Dendritic cell treated with granulocyte-macrophage colony-stimulating factor and Interleukin-4, amounts not matched to agents 40 ng/mL and 50 ng/mL, for 4 days (primary cell): Measurements from ENCODE around the gene P2RY13.

Experiments used
- H3K27ac Mint-ChIP-seq: one replicate; pipeline ENCODE4 v1.8.0; 2022; ENCODE audit warnings: mild to moderate bottlenecking, mixed read lengths
- H3K27me3 Mint-ChIP-seq: one replicate; pipeline ENCODE4 v1.8.0; 2022; ENCODE audit warnings: mild to moderate bottlenecking, mixed read lengths
- H3K36me3 Mint-ChIP-seq: one replicate; pipeline ENCODE4 v1.8.0; 2022; ENCODE audit warnings: low read depth, mixed read lengths
- H3K4me1 Mint-ChIP-seq: one replicate; pipeline ENCODE4 v1.8.0; 2022; ENCODE audit warnings: low read depth, mixed read lengths
- H3K4me3 Mint-ChIP-seq: one replicate; pipeline ENCODE4 v1.8.0; 2022; ENCODE audit warnings: mild to moderate bottlenecking, moderate library complexity, mixed read lengths
- H3K9me3 Mint-ChIP-seq: one replicate; pipeline ENCODE4 v1.8.0; 2022; ENCODE audit warnings: mixed read lengths
- intact Hi-C: fragments of 100-400 bp; cut with micrococcal nuclease; formaldehyde crosslinking; loops from one replicate; pipeline ENCODE4 v1.15.0; 2022

Gene P2RY13

DNA sequence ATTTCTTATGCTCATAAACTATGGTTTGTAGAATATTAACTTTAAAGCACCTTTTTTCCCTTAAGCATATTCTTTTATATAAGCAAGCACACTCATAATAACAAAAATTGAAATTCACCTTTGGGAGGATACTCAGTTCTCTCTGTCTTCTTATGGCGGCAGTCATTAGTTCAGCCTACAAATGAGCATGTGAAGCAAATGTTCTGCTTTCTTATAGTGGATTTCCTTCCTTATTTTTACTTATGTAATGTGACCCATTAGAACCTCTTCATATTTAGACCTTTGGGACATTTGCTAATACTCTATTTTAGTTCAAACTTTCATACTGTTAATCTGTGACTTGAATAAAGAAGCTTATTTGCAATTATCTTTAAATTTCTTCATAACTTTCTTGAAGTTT lies at the start of gene P2RY13:
Gene P2RY13, minus strand, starts transcription at position 187 of the 400 bp plus-strand sequence. Its CDS starts 21 bp downstream, at position 166.
- Mint-ChIP-seq H3K4me1 (peaks cover 66% of the 10 kb centered on the region), H3K27me3 (no peaks in the 10 kb centered on the region), H3K27ac (peak within 1 kb of the TSS; percentile 80), H3K4me3 (peak within 1 kb of the TSS; percentile 80), H3K9me3 (no peaks in the 10 kb centered on the region), H3K36me3 (peaks cover 6% of the 10 kb centered on the region)
- intact Hi-C loops = loop anchor here (2.0 to 5.0 kb wide), 2 partner anchors 21 to 33 kb away; no protein-coding TSS in a partner anchor

DNA sequence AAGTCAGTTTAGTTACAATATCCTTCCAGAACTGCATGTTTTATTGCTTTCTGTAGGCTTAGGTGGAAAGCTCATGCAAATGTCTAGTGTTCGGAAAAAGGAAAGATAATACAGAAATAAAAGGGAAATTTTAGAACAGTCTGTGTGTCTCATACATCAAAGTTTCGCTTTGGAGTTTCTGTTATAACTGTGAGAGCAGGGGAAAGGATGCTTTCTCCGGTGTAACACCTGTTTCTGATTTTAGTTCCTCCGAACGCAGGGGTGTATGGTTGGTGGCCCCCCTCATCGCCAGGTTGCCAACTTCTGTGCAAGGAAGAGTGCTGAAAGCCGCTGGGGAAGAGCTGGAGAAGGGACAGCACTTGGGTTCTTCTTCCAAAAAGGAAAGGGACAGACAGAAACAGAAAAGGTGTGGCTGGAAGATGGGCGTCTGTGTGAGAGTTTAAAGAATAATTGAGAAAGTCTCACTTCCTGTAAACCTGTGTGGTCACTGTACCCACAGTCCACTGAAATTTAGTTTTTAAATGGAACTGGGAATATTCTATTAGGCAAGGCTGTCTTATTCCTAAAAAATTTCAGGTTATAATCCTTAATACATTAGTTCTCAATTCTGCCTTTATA lies 48.5 kb upstream of the P2RY13 start:
- intact Hi-C loops = no loop called here
- peaks cover 6% of the 10 kb centered on the region for H3K36me3 Mint-ChIP-seq
- H3K27ac Mint-ChIP-seq = no peak overlapping the region
- no peaks in the 10 kb centered on the region for H3K9me3 Mint-ChIP-seq
- no peak overlapping the region for H3K4me3 Mint-ChIP-seq
- no peaks in the 10 kb centered on the region for H3K27me3 Mint-ChIP-seq
- peaks cover 21% of the 10 kb centered on the region for H3K4me1 Mint-ChIP-seq

DNA sequence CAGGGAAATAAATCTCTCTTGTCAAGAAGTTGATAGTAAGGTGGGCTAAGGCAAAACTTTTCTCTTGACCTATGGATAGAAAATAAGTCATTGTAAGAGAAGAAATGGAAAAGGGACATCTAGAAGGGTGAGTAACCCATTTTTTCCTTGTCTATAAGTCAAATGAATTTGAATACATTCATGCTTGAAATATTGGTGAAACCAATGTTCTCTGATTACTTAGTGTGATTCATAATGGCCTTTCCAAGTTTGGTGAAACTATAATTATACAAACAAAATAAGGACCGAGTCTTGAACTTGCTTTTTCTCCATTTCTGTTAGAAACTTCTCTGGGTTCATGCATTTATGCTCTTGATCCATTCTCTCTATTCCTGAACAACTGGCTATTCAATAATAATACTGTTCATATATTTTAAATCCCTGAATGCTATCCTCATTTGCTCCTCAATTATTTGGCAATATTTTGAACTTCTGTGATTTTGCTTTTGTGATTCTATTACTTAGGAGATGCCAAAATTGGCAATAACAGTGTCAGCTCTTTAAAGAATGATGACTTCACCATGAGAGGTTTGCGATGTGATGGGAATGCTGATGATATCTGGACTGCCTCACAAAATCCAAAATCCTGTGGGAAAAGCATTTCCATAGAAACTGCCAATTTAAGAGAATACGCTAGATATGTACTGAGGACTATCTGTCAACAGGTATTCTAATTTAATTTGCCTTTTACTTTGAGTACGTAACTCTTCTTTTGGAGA lies 42.9 kb upstream of the P2RY13 start:
- Mint-ChIP-seq H3K27ac (no peak overlapping the region), H3K4me3 (no peak overlapping the region), H3K4me1 (no peaks in the 10 kb centered on the region), H3K9me3 (no peaks in the 10 kb centered on the region), H3K36me3 (no peaks in the 10 kb centered on the region), H3K27me3 (no peaks in the 10 kb centered on the region)
- intact Hi-C loops = no loop called here

DNA sequence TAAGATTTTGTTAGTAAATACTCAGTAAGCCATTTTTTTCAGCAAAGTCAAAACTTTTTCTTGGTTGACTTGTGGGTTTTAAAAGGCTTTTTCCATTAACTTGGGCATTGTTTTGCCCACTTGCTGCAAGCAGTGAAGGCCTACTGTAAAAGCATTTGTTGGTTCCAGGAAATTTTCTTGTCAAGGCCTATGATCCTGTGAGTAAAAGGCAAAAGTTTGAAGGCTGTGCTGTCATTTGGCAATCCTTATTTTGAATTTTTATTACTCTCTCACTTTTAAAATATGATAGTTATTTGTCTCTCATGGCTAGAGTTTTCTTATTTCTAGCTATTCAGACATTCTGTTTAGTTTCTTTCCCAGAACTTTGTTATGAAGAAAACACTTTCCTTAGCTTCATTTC lies 42.2 kb upstream of the P2RY13 start:
- H3K27ac Mint-ChIP-seq = no peak overlapping the region

DNA sequence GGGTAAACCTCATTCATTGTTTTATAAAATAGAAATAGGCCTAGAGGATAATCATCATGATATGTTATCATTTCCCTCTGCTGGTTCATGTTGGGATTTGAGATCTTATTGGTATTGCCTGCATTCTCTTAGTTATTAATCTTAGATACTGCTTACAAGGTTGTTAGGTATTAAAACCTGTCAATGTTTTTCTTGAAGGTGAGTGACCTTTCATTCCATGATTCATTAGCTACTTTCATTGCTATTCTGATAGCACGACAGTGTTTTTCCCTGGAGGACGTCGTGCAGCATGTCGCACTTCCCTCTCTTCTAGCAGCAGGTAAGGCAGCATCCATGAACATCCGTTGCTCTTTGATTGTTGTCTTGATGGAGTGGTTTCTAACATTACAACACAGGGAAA lies 38.1 kb upstream of the P2RY13 start:
- Mint-ChIP-seq H3K9me3 (no peaks in the 10 kb centered on the region), H3K4me1 (peaks cover 14% of the 10 kb centered on the region), H3K4me3 (no peak overlapping the region), H3K36me3 (no peaks in the 10 kb centered on the region), H3K27me3 (no peaks in the 10 kb centered on the region), H3K27ac (no peak overlapping the region)
- intact Hi-C loops = no loop called here

More for the DNA sequence above, 42.2 kb upstream of the P2RY13 start:
- Mint-ChIP-seq H3K4me3 (no peak overlapping the region), H3K36me3 (no peaks in the 10 kb centered on the region), H3K4me1 (no peaks in the 10 kb centered on the region), H3K9me3 (no peaks in the 10 kb centered on the region), H3K27me3 (no peaks in the 10 kb centered on the region)
- intact Hi-C loops = no loop called here

DNA sequence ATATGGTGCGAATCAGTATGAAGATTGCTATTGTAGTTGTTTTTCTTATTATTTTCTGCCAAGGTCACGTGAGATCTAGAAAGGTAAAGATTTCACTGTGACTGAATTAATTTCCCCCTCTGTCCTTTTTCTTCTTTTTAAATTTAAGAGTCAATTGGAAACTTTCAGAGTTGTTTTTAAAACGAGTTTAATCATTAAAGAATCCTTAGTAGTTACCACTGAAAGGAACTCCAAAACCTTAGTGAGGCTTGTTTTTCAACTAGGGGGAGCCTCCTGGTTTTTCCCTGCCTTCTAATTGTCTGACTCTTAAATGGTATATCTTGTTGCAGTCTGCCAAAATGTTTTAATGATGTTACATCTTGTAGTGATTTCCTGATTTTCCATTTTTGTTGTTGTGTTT lies 37.6 kb upstream of the P2RY13 start:
- intact Hi-C loops = no loop called here
- H3K27me3 Mint-ChIP-seq = no peaks in the 10 kb centered on the region
- no peak overlapping the region for H3K4me3 Mint-ChIP-seq
- H3K4me1 Mint-ChIP-seq = peaks cover 18% of the 10 kb centered on the region
- H3K27ac Mint-ChIP-seq = no peak overlapping the region
- H3K36me3 Mint-ChIP-seq = no peaks in the 10 kb centered on the region
- no peaks in the 10 kb centered on the region for H3K9me3 Mint-ChIP-seq

DNA sequence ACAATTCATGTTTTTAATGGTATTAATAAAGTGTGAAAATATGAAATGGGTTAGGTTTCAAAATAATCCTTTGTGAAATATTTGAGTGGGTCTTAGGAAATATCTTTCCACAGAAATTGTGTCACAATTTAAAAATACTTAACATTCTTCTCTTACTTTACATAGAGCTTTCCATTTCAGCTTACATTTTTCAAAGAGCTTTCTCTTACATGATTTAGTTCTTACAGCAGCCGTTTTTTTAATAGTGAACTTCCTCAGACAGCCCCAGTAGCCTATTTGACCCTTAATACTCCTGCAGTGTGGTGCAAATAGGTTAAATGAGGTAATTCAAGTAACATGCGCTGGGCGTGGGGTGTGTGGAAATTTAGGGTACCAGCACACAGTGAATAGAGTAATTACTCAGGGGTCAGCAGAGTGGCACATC lies 33.4 kb upstream of the P2RY13 start:
- no peaks in the 10 kb centered on the region for H3K27me3 Mint-ChIP-seq
- H3K27ac Mint-ChIP-seq = peak overlapping the region; percentile 5
- no peak overlapping the region for H3K4me3 Mint-ChIP-seq
- intact Hi-C loops = loop anchor here (5.0 kb wide), 1 partner anchor 35 kb away; the partner anchor contains the start of gene P2RY13
- no peaks in the 10 kb centered on the region for H3K9me3 Mint-ChIP-seq
- H3K4me1 Mint-ChIP-seq = peaks cover 23% of the 10 kb centered on the region
- H3K36me3 Mint-ChIP-seq = no peaks in the 10 kb centered on the region

DNA sequence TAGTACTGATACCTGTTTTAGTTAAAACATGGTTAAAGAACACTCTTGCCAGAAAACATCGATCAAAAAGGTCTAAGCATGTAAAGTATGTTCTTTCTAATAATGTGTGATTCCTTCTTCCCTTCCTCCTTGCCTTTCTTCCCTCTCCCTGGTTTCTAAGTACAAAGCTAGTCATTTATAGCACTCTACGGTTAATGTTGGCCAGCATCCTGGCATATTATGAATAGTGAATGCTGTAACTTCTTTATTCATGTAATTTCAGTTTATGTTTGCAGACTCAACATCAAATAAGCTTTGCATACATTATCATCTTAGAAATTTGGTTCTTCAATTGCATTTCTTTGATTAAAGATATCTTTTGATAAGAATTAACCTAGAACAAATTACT lies 28.1 kb upstream of the P2RY13 start:
- Mint-ChIP-seq H3K4me1 (peaks cover 18% of the 10 kb centered on the region), H3K4me3 (no peak overlapping the region), H3K9me3 (no peaks in the 10 kb centered on the region), H3K36me3 (no peaks in the 10 kb centered on the region), H3K27me3 (no peaks in the 10 kb centered on the region), H3K27ac (peak overlapping the region; percentile 41)
- intact Hi-C loops = no loop called here

DNA sequence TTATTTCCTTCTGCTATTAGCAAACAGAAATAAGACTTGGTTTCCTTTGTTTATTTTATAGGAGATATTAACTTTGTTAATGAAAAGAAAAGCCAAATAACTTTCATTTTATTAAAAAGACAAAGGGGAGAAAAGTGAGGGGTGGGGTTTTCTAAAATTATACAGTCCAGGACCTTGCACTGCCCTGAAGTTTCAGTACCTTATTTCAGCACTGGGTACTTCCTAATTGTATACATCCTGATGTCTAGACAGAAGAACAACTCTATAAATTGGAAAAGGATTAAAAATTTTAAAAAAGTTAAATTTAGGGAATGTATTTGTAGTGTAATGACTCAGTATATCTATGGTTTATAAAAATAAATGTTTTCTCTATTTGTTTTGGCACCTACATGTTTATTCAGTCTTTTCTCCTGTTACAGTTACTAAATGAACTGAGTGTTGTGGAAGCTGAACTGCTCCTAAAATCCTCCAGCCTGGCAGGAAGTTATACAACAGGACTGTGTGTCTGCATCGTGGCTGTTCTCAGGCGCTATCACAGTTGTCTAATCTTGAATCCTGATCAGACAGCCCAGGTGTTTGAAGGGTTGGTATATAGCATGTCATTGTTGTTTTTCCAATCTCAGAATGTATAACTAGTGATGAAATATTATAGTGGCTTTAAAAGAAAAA lies 27.6 kb upstream of the P2RY13 start:
- Mint-ChIP-seq H3K4me1 (peaks cover 18% of the 10 kb centered on the region), H3K27ac (peak overlapping the region; percentile 41), H3K27me3 (no peaks in the 10 kb centered on the region), H3K9me3 (no peaks in the 10 kb centered on the region), H3K36me3 (no peaks in the 10 kb centered on the region), H3K4me3 (no peak overlapping the region)
- intact Hi-C loops = no loop called here

DNA sequence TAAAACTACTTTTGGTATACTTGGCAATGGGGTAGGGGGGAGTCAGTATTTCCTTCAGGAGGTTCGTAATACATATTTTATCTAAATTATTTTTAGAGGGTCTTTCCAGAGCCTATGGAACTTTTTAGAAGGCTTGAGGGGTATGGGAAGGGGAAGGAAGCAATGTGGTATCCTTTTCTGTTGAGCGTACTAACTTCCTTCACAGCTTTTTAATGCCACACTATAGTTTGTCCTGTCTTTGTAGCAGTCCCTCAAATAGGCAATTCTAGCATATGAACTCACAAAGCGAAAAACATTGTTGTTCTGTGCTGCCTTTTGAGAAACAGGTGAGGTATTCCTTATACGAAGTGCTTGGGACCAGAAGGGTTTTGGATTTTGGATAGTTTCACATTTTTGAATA lies 22.3 kb upstream of the P2RY13 start:
- intact Hi-C loops = loop anchor here (2.0 kb wide), 1 partner anchor 23 kb away; the partner anchor contains the start of gene P2RY13
- Mint-ChIP-seq H3K36me3 (no peaks in the 10 kb centered on the region), H3K27ac (peak overlapping the region; percentile 83), H3K4me1 (peaks cover 43% of the 10 kb centered on the region), H3K27me3 (no peaks in the 10 kb centered on the region), H3K4me3 (peak overlapping the region; percentile 26), H3K9me3 (no peaks in the 10 kb centered on the region)

DNA sequence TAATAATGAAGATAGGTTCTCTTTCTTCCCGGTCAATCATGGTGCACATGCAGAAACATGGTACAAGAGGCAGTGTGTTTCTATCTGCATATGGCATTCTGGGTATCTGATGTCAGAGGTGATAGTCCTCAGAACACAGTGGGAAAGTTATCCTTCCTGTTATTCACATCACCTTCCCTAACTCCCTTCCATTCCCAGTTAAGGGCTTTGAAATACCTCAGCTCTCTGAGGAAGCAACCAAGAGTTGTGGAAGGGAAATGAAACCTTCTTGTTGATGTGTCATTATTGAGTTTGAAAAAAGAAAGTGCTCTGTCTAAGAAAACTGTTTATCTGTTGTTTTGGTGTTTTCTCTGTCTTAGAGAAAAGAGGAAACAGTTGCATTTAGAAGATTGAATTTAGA lies 21.9 kb upstream of the P2RY13 start:
- Mint-ChIP-seq H3K4me1 (peaks cover 47% of the 10 kb centered on the region), H3K9me3 (no peaks in the 10 kb centered on the region), H3K27me3 (no peaks in the 10 kb centered on the region), H3K4me3 (peak overlapping the region; percentile 26), H3K36me3 (no peaks in the 10 kb centered on the region), H3K27ac (peak overlapping the region; percentile 83)
- intact Hi-C loops = loop anchor here (2.0 kb wide), 1 partner anchor 22 kb away; the partner anchor contains the start of gene P2RY13

DNA sequence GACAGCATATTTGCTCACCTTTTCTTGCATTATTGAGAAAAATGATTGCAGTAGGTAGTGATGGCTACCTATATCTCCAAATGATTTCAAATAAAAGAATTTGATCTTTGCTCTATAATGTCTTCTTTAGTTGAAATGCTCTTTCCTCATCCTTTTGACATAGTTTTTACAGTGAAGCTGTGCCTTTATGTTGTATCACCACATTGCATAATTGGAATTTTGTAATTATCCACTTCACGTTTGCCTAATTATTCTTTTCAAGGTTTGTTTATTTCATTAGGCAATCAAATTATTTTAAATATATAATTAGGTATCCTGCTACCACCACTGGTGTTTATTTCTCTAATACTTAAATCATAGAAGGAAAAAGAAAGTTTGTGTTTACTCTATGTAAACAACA lies 21.3 kb upstream of the P2RY13 start:
- Mint-ChIP-seq H3K9me3 (no peaks in the 10 kb centered on the region), H3K4me1 (peaks cover 53% of the 10 kb centered on the region), H3K36me3 (no peaks in the 10 kb centered on the region), H3K27me3 (no peaks in the 10 kb centered on the region), H3K27ac (peak overlapping the region; percentile 83), H3K4me3 (no peak overlapping the region)
- intact Hi-C loops = loop anchor here (2.0 kb wide), 1 partner anchor 22 kb away; the partner anchor contains the start of gene P2RY13

DNA sequence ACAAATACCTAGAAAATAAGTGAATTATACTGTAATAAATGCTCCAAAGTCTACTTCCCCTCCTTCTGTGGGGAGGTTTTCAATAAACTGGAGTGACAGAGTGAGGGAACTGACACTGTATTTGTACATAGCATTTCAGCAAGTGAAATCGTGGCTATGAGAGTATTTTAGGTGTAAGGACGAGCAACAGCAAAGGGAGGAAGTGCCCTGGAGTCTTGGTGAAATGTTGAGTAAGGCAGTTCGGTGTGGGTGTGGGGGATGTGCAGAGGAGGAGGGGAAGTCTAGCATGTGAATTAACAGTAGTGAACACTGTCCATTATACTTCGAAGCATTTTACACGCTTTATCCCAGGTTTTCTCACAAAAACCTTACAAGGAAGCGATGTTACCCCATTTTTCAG lies 18.1 kb upstream of the P2RY13 start:
- Mint-ChIP-seq H3K9me3 (no peaks in the 10 kb centered on the region), H3K36me3 (no peaks in the 10 kb centered on the region), H3K27ac (peak overlapping the region; percentile 82), H3K4me1 (peaks cover 56% of the 10 kb centered on the region), H3K4me3 (no peak overlapping the region), H3K27me3 (no peaks in the 10 kb centered on the region)
- intact Hi-C loops = loop anchor here (5.0 kb wide), 1 partner anchor 35 kb away; the partner anchor contains the start of gene P2RY12

DNA sequence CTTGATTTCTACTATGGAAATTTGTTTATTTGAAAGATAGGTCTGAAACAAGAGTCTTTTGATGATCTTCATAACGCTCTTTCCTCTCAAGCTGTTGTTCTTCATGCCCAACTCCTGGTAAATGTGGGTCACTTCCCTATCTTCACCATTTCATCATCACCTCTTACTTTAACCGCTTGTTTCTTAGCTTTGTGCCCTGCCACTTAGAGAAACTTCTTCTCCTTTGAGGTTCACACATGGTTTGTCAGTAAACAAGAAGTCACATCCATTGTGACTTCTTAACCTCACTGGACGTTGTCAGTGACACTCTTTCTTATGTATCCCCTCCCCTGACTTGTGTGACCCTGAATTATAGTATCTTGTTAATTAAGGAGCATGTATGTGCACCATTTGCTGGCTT lies 16.9 kb upstream of the P2RY13 start:
- H3K27ac Mint-ChIP-seq = peak overlapping the region; percentile 82

More for the DNA sequence above, 16.9 kb upstream of the P2RY13 start:
- Mint-ChIP-seq H3K36me3 (no peaks in the 10 kb centered on the region), H3K9me3 (no peaks in the 10 kb centered on the region), H3K4me1 (peaks cover 49% of the 10 kb centered on the region), H3K27me3 (no peaks in the 10 kb centered on the region), H3K4me3 (peak overlapping the region; percentile 61)
- intact Hi-C loops = loop anchor here (5.0 kb wide), 1 partner anchor 36 kb away; the partner anchor contains the start of gene P2RY12
